NCI-H345 treated with DMSO at 0.1 percent for 48 hours (cell line): Measurements from ENCODE around the gene CNGA1.

Source experiments
- DNase-seq: peaks from one replicate; lab custom pipeline; 2025; ENCODE audit not compliant: unreplicated experiment; lab: John Stamatoyannopoulos, UW

CNGA1 gene

GRCh38 chr4:47913861-47914219 is 102.6 kb downstream of the CNGA1 start:
- no peak for DNase-seq

- DNase-seq, result no peak
Observed at GRCh38 chr4:47913330-47913729, 103.2 kb downstream of the CNGA1 start.

GRCh38 chr4:47907089-47907646 is 109.3 kb downstream of the CNGA1 start:
- no peak for DNase-seq

- no peak for DNase-seq
Observed at GRCh38 chr4:47899639-47900038, 116.8 kb downstream of the CNGA1 start.

GRCh38 chr4:47891928-47892327 is 124.6 kb downstream of the CNGA1 start:
- no peak for DNase-seq
